DMS153 (cell line): ENCODE results near the gene PSEN1.

ENCODE experiments used
- DNase-seq: peaks from one replicate; lab custom pipeline; 2025; lab: John Stamatoyannopoulos, UW

Gene PSEN1

GRCh38 chr14:73136387-73137225 is at the start of gene PSEN1:
PSEN1 (plus strand) TSS chr14:73136507; CDS start chr14:73148020, 11,513 bp downstream.
- DNase-seq = peak; percentile 81

DNA sequence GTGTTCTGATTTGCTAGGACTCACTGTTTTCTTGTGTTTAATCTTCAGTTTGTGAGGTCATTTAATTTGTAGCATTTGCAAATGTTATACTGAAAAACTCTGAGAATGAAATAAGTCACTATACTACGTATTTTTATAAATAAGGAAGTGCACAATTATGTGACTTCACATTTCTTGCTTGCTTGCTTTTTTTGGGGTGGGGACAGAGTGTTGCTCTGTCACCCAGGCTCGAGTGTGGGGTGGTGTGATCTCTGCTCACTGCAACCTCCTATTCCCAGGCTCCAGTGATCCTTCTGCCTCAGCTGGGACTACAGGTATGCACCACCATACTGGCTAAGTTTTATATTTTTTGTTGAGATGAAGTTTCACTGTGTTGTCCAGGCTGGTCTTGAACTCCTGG is 45.3 kb upstream of the PSEN1 start:
- no peak for DNase-seq

GRCh38 chr14:73097421-73097820 is 38.9 kb upstream of the PSEN1 start:
- DNase-seq = no peak

DNA sequence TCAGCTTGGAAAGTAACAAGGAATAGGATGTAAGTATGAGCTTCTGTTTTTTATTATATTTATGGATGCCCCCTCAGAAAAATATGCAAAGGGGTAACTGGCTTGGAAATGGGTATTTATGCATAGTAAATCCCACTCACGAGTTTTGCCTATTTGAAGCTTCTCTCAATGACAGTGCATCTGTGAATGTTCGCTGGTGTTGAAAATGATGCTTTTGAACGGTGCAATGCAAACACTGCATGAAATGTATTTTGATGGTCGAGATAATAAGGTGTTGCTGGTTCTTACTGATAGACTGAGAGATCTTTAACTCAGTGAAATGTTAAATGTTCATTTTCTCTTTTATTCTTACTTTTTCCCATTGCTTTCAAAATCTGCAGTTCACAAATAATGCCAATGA is 36.0 kb upstream of the PSEN1 start:
- DNase-seq = no peak

DNA sequence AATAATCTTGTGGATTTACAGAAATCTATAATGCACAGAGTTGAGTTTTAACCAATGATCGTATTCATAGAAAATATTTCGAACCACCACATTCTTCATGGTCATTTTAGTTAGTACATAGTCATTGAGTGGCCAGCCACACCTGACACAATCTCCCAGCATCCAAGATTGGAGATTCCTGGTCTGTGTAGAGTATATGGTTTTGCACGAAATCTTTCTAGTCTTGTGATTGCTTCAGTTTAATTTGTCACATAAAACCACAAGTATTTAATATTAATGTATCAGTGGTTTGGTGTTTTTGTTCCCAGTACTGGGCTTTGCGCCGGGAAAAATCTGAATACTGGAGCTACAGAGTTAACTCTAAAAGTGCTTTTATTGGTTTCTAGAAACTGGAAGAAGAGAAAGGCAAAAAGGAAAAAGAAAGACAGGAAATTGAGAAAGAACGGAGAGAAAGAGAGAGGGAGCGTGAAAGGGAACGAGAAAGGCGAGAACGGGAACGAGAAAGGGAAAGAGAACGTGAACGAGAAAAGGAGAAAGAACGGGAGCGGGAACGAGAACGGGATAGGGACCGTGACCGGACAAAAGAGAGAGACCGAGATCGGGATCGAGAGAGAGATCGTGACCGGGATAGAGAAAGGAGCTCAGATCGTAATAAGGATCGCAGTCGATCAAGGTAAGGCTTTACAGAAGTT is 33.4 kb upstream of the PSEN1 start:
- no peak for DNase-seq

DNA sequence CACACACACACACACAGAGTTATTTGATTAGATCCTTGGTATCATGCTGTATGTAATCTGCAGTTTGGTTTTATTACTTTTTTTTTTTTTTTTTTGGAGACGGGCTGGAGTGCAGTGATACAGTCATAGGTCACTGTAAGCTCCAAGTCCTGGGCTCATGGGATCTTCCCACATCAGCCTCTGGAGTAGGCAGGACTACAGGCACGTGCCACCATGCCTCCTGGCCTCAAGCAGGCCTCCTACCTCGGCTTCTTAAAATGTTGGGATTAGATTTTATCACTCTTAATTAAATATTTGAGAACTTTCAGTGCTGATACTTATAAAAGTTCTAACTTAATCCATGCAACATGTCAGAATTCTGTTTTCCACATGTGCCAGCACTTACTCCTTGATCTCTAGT is 31.3 kb upstream of the PSEN1 start:
- DNase-seq = no peak

GRCh38 chr14:73105727-73106126 is 30.6 kb upstream of the PSEN1 start:
- DNase-seq = no peak

GRCh38 chr14:73116079-73116665 is 20.1 kb upstream of the PSEN1 start:
- no peak for DNase-seq

- DNase-seq = no peak
These were observed 12.0 kb upstream of the PSEN1 start for GRCh38 chr14:73124180-73124894.

DNA sequence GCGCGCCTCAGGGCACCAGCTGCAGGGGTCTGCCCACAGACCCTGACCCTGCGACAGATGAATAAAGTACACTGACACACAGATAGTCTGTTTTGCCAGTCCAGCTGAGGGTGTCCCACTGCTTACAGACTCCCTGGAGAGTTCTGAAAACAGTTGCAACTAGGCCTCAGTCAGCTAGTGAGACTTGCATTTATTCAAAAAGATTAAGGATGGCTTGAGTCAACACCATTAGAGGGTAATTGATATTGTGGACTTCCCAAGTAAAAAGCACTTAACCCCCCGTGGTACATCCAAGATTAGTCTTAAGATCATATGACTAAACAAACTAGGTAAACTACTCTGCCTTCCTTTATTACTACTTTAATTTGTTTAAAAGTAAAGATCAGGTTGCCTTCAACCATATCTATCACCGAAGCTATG is 11.1 kb upstream of the PSEN1 start:
- no peak for DNase-seq

- no peak for DNase-seq
These were observed 10.6 kb upstream of the PSEN1 start for GRCh38 chr14:73125746-73126145.

GRCh38 chr14:73133795-73134194 is 2.5 kb upstream of the PSEN1 start:
- no peak for DNase-seq

- DNase-seq = no peak
These were observed 271 bp upstream of the PSEN1 start for GRCh38 chr14:73136085-73136386.

DNA sequence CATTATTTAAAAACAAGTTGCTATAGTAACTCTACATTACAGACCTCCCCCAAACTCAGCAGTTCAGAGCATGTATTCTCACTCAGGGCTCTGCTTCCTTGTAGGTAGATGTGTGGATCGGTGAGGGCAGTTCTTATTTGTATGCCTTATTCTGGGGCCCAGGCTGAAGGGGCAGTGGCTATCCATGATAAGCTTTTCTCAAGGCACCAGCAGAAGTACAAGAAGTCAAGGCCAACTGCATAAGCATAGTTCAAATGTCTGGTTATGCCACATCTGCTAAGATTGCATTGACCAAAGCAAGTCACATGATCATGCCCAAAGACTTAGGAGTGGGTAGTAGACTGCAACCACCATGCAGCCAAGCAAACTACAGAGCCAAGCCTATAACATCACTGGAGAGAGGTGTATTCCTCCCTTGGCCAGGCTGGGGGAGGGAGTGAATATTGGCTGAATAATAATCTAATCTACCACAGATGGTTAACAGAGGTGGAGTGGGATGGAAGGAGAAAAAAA is 4.6 kb downstream of the PSEN1 start:
- DNase-seq = no peak

GRCh38 chr14:73142216-73142615 is 5.9 kb downstream of the PSEN1 start:
- no peak for DNase-seq

GRCh38 chr14:73143003-73143402 is 6.7 kb downstream of the PSEN1 start:
- no peak for DNase-seq

- DNase-seq = no peak
These were observed 7.3 kb downstream of the PSEN1 start for GRCh38 chr14:73143617-73144016.

GRCh38 chr14:73145371-73145770 is 9.1 kb downstream of the PSEN1 start:
- no peak for DNase-seq

- DNase-seq = no peak
These were observed 9.8 kb downstream of the PSEN1 start for GRCh38 chr14:73146111-73146510.

GRCh38 chr14:73149753-73150152 is 13.4 kb downstream of the PSEN1 start:
- no peak for DNase-seq

DNA sequence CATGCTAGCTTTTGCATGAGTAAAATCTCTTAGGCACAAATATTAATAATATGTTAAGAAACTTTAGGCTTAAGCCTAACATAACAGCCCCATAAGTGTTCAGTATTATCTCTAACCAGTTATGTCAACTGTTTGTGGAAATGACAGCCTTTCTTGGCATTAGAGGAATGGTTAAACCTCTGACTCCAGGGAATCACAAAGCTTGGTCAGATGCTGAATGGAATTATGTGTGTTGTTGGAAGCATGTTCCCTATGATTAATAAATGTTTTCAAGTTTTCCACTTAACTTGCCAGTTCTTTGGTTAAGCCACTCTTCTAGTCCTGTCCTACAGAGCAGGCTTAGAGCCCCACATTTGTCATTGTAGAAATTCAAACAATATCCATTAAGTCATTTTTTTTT is 17.0 kb downstream of the PSEN1 start:
- DNase-seq = no peak

- no peak for DNase-seq
These were observed 25.9 kb downstream of the PSEN1 start for GRCh38 chr14:73162251-73162650.
